ENCODE results near the gene C1orf174. TPM values are rescaled to one million over a fixed set of nuclear protein-coding genes. Genes with fewer than 3 reads are reported as not detected.

C1orf174 gene
- total RNA-seq, 1 experiment from 2014 or later = 70.9 TPM

DNA sequence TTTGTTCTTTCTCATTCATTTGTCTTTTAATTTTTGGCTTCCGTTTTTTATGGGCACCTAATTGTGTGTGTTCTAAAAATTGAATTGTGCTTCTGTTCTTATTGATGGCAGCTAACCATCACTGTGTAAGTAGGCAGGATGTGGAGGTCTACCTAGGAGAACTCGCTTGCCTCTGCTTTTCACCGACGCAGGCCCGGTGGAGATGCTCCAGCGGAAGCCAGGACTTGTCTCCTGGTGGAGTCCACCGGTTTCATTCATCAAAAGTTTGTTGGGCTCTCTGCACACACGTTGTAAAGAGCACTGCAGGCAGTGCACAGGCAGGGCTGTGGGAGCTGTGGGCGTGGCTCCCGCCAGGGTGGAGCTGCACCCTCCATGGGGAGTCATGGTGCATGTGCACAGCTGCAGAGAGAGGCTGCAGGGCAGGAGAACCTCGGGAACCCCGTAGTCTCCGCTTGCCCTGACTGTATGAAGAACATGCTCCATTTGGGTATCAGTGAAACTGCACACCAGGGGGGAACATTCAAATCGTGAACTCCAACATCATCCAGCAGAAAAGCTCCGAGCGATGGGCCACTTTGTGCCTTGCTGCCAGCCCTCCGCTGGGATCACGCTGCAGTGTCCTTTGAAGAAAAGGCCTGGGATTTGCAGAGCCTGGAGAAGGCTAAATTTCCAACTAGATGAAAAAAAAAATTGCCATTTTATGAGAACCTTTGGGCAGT is 6.0 kb upstream of the C1orf174 start:
- no peaks in the 10 kb centered on the region for H3K9me2 ChIP-seq (replicated peaks; ENCODE audit: low read length)
- H3K4me1 ChIP-seq (ENCODE audit: insufficient read depth, low read length) = peaks cover 3% of the 10 kb centered on the region; the same call in 1 of the 2 replicates
- H3K79me2 ChIP-seq (ENCODE audit: low read length) = no peaks in the 10 kb centered on the region
- no peak overlapping the region for H2AFZ ChIP-seq (ENCODE audit: low read length)
- intact Hi-C loops (cut with micrococcal nuclease) = loop anchor here (10.0 kb wide), 1 partner anchor 749 kb away; the partner anchor contains the start of gene AJAP1
- H3F3A ChIP-seq (ENCODE audit: low read length, unreplicated experiment) = no peaks in the 10 kb centered on the region
- no peak overlapping the region for H3K4me3 ChIP-seq (ENCODE audit: low read length)
- no peak overlapping the region for H3K4me2 ChIP-seq (ENCODE audit: low read length)
- H3K27me3 ChIP-seq (ENCODE audit: low read length) = peaks cover 10% of the 10 kb centered on the region; the same call in 1 of the 2 replicates
- H3K36me3 ChIP-seq (ENCODE audit: low read depth, low read length) = no peaks in the 10 kb centered on the region
- no peaks in the 10 kb centered on the region for H4K20me1 ChIP-seq (ENCODE audit: low read length)
- H3K9me3 ChIP-seq (ENCODE audit: low read length) = no peaks in the 10 kb centered on the region
- DNase-seq (no peak), ATAC-seq (no peak)
- H3K27ac ChIP-seq (ENCODE audit: low read length) = no peak overlapping the region
- ChIA-PET CTCF (no interaction called here), POLR2A (ENCODE audit: unreplicated experiment) (no interaction called here)
- BruUV-seq (replicated peaks) = no TSS peak
- H3K9ac ChIP-seq (ENCODE audit: low read length) = no peak overlapping the region
- TF ChIP-seq, protein P1, sequence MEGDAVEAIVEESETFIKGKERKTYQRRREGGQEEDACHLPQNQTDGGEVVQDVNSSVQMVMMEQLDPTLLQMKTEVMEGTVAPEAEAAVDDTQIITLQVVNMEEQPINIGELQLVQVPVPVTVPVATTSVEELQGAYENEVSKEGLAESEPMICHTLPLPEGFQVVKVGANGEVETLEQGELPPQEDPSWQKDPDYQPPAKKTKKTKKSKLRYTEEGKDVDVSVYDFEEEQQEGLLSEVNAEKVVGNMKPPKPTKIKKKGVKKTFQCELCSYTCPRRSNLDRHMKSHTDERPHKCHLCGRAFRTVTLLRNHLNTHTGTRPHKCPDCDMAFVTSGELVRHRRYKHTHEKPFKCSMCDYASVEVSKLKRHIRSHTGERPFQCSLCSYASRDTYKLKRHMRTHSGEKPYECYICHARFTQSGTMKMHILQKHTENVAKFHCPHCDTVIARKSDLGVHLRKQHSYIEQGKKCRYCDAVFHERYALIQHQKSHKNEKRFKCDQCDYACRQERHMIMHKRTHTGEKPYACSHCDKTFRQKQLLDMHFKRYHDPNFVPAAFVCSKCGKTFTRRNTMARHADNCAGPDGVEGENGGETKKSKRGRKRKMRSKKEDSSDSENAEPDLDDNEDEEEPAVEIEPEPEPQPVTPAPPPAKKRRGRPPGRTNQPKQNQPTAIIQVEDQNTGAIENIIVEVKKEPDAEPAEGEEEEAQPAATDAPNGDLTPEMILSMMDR (conservative IDR thresholded peaks at IDR 0.05; ENCODE audit: low read depth, low read length) = no peak
- no peak for TF ChIP-seq EZH2phosphoT487 (IDR thresholded peaks at IDR 0.05; ENCODE audit: borderline replicate concordance, low read length)
- TF ChIP-seq EZH2 (IDR thresholded peaks at IDR 0.05; ENCODE audit: low read length, unreplicated experiment) = no peak

DNA sequence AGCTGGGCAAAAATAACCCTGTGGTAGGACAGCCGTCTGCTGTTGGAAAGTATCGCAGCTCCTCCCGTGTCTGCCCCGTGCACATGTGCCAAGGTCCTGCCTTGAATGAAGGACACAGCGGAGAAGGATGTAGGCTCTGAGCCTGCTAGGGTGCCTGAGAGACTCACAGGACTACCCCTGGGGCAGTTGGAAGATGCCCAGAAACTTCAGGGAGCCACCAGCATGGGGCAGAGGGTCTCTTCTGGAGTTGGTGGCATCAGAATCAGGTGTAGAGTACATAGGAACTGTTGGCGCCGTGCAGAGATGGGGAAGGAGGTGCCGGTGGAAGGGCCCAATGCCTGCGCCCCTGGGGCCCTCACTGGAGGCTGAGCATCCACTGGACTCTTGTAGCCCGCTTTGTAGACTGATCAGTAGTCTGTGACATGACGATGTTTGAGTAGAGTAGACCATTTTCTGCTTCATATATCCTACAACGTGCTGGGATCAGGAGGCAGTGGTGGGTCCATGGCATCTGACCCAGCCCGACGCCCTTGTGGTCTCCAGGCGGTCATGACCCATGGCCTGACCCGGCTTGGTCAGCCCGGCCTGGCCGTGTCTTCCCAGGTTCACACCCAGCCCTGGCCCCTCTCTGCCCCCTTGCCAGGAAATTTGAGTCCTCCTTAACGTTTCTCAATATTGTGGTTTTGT is 5.3 kb upstream of the C1orf174 start:
- no peak for DNase-seq
- H3K79me2 ChIP-seq (ENCODE audit: low read length) = no peaks in the 10 kb centered on the region
- ATAC-seq = no peak
- H3K9ac ChIP-seq (ENCODE audit: low read length) = no peak overlapping the region
- no peak overlapping the region for H3K4me2 ChIP-seq (ENCODE audit: low read length)
- ChIA-PET CTCF (interaction anchor here (0.7 kb wide), 1 partner anchor 1098 kb away, joined by 5 read pairs; no protein-coding TSS in a partner anchor), POLR2A (ENCODE audit: unreplicated experiment) (no interaction called here)
- H3K36me3 ChIP-seq (ENCODE audit: low read depth, low read length) = no peaks in the 10 kb centered on the region
- no peak overlapping the region for H3K4me3 ChIP-seq (ENCODE audit: low read length)
- H3K27me3 ChIP-seq (ENCODE audit: low read length) = peaks cover 8% of the 10 kb centered on the region; the same call in 1 of the 2 replicates
- H3K9me3 ChIP-seq (ENCODE audit: low read length) = no peaks in the 10 kb centered on the region
- H4K20me1 ChIP-seq (ENCODE audit: low read length) = no peaks in the 10 kb centered on the region
- H3K4me1 ChIP-seq (ENCODE audit: insufficient read depth, low read length) = no peaks in the 10 kb centered on the region
- no peaks in the 10 kb centered on the region for H3K9me2 ChIP-seq (replicated peaks; ENCODE audit: low read length)
- no peaks in the 10 kb centered on the region for H3F3A ChIP-seq (ENCODE audit: low read length, unreplicated experiment)
- no peak overlapping the region for H2AFZ ChIP-seq (ENCODE audit: low read length)
- no TSS peak for BruUV-seq (replicated peaks)
- no peak for TF ChIP-seq EZH2phosphoT487 (IDR thresholded peaks at IDR 0.05; ENCODE audit: borderline replicate concordance, low read length)
- TF ChIP-seq EZH2 (IDR thresholded peaks at IDR 0.05; ENCODE audit: low read length, unreplicated experiment) = no peak
- TF ChIP-seq, protein P1 (conservative IDR thresholded peaks at IDR 0.05; ENCODE audit: low read depth, low read length) = no peak
- no peak overlapping the region for H3K27ac ChIP-seq (ENCODE audit: low read length)
- intact Hi-C loops (cut with micrococcal nuclease) = loop anchor here (10.0 kb wide), 1 partner anchor 749 kb away; the partner anchor contains the start of gene AJAP1
